ENCODE results near the gene EXOC4.

EXOC4 gene

DNA sequence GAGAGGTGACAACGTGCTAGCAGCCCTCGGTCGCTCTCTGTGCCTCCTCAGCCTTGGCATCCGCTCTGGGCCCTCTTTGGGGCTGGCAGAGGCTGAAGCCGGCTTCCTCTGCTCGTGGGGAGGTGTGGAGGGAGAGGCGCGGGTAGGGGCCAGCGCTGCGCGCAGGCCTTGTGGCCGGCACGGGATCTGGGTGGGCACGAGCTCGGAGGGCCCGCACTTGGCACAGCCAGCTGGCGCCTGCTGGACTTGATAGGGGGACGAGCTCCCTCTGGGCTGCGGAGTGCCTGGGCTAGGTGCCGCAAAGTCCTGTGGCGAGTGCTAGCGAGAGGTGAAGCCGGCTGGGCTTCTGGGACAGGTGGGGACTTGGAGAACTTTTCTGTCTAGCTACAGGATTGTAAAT is 170.7 kb downstream of the EXOC4 start:
- DNase-seq: no peak
- TF ChIP-seq GATA1 (IDR thresholded peaks at IDR 0.05; ENCODE audit: low read depth, low read length) (no peak), POLR2A (IDR thresholded peaks at IDR 0.05; ENCODE audit: low read length) (no peak)

DNA sequence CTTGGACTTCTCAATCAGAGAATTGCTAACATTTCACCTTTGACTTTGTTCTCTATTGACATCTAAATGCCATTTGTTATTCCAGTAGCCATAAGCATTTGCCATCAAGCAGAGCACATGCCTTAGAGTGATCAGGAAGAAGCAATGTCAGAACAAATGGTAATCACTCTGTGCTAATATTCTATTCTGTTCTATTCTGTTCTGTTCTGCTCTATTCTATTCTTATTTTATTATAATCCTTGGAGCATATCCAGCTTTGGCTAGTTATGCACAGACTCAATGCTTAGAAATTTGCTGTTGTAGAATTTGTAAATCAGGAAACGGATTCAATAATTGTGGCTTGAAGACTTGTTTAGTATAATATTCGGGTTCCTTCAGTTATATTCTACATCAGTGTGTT is 175.4 kb downstream of the EXOC4 start:
- TF ChIP-seq GATA1 (IDR thresholded peaks at IDR 0.05; ENCODE audit: low read depth, low read length): no peak
- TF ChIP-seq POLR2A (IDR thresholded peaks at IDR 0.05; ENCODE audit: low read length): no peak

DNA sequence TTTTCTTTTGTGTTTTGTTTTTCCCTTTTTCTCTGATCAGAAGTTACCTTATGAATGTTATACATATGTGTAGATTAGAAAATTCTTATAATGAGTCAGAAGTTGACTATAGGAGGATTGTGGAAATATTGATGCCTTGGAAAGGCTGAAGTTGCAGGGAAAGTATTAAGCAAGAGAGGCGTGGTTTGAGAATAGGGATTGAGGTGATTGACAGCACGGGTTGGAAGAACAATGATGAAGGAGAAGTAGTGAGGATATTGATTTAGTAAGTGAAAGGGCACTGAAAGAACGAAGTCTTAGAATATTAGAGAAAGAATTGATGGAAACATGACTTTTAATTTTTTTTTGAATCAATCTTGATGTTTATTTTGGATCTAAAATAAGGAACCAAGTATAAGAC is 176.0 kb downstream of the EXOC4 start:
- no peak for DNase-seq
- TF ChIP-seq GATA1 (IDR thresholded peaks at IDR 0.05; ENCODE audit: low read depth, low read length): no peak
- no peak for TF ChIP-seq POLR2A (IDR thresholded peaks at IDR 0.05; ENCODE audit: low read length)

More for the DNA sequence above, 175.4 kb downstream of the EXOC4 start:
- no peak for DNase-seq

GRCh38 chr7:133429371-133429770 is 176.5 kb downstream of the EXOC4 start:
- TF ChIP-seq POLR2A (IDR thresholded peaks at IDR 0.05; ENCODE audit: low read length) (no peak), GATA1 (IDR thresholded peaks at IDR 0.05; ENCODE audit: low read depth, low read length) (no peak)
- no peak for DNase-seq

DNA sequence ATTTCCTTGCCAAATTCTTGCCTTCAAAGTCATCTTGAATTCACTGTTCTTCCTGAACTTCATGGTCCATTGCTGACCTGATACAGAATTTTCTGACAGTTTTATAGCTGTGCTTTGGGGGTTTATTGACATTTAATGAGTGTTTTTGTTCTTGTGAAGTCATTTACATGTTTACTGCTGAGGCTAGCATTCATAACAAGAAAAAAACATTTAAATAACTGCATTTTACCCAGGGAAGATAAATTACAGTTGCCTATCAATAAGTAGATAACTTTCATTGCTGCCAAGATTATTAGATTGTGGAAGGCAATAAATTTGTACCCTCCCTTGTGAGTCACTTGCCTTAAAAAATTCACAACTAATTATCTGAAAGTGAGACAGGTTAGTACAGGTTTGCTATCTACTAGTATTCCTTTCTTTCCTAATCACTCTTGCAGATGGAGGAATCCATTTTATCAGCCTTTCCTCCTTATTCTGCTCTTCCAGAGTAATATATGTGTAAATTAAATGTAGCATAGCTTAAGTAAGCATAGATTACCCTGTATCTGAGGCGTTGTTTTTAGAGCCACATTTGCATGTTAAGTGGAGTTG is 178.4 kb downstream of the EXOC4 start:
- DNase-seq: no peak
- TF ChIP-seq POLR2A (IDR thresholded peaks at IDR 0.05; ENCODE audit: low read length): no peak
- no peak for TF ChIP-seq GATA1 (IDR thresholded peaks at IDR 0.05; ENCODE audit: low read depth, low read length)

- DNase-seq: no peak
- TF ChIP-seq GATA1 (IDR thresholded peaks at IDR 0.05; ENCODE audit: low read depth, low read length) (no peak), POLR2A (IDR thresholded peaks at IDR 0.05; ENCODE audit: low read length) (no peak)
Observed at GRCh38 chr7:133433165-133433812, 180.4 kb downstream of the EXOC4 start.

GRCh38 chr7:133434246-133434865 is 181.5 kb downstream of the EXOC4 start:
- peak; percentile 3 to 41 for DNase-seq
- TF ChIP-seq GATA1 (IDR thresholded peaks at IDR 0.05; ENCODE audit: low read depth, low read length) (no peak), POLR2A (IDR thresholded peaks at IDR 0.05; ENCODE audit: low read length) (no peak)

DNA sequence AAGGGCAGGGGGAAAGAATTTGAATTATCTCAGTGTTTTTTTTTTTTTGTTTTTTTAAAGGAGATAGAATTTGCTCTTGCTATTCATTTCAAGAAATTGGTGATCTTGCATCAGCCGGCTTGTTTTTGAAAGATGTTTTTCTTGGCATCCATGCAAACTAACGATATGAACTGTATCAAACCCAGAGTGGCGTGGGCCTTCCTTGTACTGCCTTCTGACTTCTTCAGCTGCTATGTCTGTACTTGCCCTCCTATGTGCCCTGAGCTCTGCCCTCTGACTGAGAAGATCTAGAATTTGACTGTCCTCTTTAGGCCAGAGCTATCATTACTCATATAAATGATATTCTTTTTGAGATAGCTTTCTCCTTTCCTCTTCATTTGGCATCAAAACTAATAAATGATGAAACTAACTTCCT is 183.1 kb downstream of the EXOC4 start:
- DNase-seq: peak in 1 of 2 experiments; percentile 39
- TF ChIP-seq GATA1 (IDR thresholded peaks at IDR 0.05; ENCODE audit: low read depth, low read length): no peak
- TF ChIP-seq POLR2A (IDR thresholded peaks at IDR 0.05; ENCODE audit: low read length): no peak

GRCh38 chr7:133437544-133437943 is 184.7 kb downstream of the EXOC4 start:
- no peak for TF ChIP-seq POLR2A (IDR thresholded peaks at IDR 0.05; ENCODE audit: low read length)
- TF ChIP-seq GATA1 (IDR thresholded peaks at IDR 0.05; ENCODE audit: low read depth, low read length): no peak
- no peak for DNase-seq

DNA sequence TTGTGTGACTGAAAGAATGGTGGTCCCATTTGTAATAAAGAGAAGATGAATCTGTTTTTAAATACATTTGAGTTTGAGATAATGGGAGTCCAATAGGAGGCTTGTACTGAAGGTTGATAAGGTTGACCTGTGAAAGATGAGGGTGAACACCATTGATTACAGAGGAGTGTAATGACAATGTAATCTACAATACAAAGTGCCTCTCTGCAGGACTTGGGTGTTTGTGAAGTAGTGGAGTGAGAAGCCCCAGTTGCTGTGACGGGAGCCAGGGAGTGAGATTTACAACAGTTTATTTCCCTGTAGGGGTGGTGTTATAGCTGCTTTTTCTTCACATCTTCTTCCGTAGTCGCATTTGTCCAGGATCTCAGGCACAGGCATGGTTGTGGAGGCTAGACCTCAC is 189.9 kb downstream of the EXOC4 start:
- TF ChIP-seq GATA1 (IDR thresholded peaks at IDR 0.05; ENCODE audit: low read depth, low read length) (no peak), POLR2A (IDR thresholded peaks at IDR 0.05; ENCODE audit: low read length) (no peak)
- DNase-seq: no peak

DNA sequence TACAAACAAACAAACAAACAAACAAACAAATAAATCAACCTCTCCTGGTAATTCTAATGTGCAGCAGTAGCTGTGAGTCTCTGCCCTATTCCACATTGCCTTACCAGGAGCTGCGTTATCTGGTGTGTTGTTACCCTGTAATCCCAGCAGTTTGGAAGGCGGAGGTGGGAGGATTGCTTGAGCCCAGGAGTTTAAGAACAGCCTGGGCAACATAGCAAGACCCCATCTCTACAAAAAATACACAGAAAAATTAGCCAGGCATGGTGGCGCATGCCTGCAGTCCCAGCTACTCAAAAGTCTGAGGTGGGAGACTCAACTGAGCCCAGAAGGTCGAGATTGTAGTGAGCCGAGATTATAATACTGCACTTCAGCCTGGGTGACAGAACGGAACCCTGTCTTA is 192.7 kb downstream of the EXOC4 start:
- no peak for TF ChIP-seq POLR2A (IDR thresholded peaks at IDR 0.05; ENCODE audit: low read length)
- no peak for TF ChIP-seq GATA1 (IDR thresholded peaks at IDR 0.05; ENCODE audit: low read depth, low read length)
- DNase-seq: no peak

- no peak for TF ChIP-seq GATA1 (IDR thresholded peaks at IDR 0.05; ENCODE audit: low read depth, low read length)
- TF ChIP-seq POLR2A (IDR thresholded peaks at IDR 0.05; ENCODE audit: low read length): no peak
Observed at GRCh38 chr7:133448012-133448411, 195.1 kb downstream of the EXOC4 start.

DNA sequence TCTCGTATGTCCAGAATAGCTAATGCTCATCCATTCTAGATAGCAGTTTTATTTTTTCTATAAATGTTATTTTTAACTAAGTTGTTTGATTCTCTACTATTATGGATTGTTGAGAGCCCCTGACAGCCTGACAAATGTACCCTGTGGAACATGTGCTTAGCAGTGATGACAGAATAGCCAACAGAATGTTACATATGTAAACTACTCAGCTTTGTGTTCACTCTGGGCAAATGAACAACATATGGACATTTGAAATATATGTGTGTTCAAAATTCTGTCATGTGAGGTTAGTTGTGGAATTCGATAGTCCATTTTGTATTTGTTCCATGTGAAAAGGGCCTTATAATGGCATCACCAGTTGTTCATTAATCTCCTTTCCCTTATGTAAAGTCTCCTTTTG is 199.7 kb downstream of the EXOC4 start:
- no peak for TF ChIP-seq POLR2A (IDR thresholded peaks at IDR 0.05; ENCODE audit: low read length)
- no peak for TF ChIP-seq GATA1 (IDR thresholded peaks at IDR 0.05; ENCODE audit: low read depth, low read length)
- DNase-seq: no peak

More at GRCh38 chr7:133448012-133448411, 195.1 kb downstream of the EXOC4 start:
- no peak for DNase-seq

DNA sequence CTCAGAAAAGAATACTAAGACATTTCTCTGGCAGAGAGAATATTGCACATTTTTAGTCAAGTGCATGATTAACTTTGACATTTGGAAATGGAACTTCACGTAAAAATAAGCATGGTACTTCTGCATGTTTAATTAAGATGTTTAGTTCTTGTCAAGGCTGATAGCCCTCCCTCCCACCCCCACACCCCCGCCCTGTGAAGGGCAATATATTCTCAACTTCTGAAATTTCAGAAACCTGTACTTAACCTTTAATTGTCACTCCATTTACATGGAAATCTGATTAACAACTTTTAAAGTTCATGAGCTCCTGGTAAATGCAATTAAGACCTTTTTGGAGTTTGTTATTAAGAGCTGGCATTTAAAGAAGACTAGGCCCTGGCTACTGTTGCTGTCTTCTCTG is 205.8 kb downstream of the EXOC4 start:
- DNase-seq: no peak
- TF ChIP-seq GATA1 (IDR thresholded peaks at IDR 0.05; ENCODE audit: low read depth, low read length) (no peak), POLR2A (IDR thresholded peaks at IDR 0.05; ENCODE audit: low read length) (no peak)

- DNase-seq: no peak
- TF ChIP-seq POLR2A (IDR thresholded peaks at IDR 0.05; ENCODE audit: low read length) (no peak), GATA1 (IDR thresholded peaks at IDR 0.05; ENCODE audit: low read depth, low read length) (no peak)
Observed at GRCh38 chr7:133461421-133461820, 208.5 kb downstream of the EXOC4 start.

All from erythroblast (primary cell).